ENCODE results near the gene EEIG1.

EEIG1 gene

DNA sequence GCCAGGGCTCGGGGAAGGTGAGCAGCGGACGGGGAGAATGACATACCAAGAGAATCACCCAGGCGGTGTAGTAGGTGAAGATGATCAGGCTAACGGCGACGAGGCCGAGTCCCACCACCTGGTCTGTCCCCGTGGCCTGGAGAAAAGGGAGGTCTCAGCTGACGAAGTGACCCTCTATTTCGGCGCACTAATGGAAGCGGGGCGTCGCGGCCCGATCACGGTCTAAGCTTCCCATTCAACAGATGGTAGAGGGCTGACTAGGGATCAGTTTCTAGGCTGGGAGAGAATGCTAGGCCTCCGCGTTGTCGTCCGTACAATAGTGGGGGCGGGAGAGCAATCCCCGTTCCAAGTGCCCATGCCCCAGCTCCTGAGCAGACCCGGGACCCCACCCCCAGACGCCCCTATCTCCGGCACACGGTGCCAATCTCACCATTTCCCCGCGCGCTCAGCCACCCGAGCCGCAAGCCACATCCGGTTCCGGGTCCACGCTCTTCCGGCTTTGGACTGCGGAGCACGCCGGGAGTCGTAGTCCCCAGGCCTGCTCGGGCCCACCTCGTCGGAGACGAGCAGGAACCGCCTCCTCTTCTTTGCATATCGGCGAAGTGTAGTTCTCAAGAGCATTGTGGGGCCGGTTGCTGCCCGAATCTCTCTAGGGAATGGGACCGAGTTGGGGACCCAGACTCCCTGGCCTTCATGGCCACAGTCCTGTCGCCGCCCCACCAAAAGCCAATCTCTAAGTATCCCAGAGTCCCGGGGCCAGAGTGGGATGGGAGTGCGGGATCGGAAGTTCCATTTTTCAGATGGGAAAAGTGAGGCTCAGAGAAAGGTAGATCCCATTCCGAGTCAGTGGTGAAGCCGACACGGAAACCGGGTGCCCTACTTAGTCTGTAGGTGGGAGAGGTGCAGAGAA, 43.1 kb downstream of the EEIG1 start, which contains the start of gene DPM2:
Gene DPM2, minus strand, starts transcription at position 467 of the 910 bp plus-strand sequence. Its CDS starts 34 bp downstream, at position 433.
- DNase-seq = peak; percentile 80

DNA sequence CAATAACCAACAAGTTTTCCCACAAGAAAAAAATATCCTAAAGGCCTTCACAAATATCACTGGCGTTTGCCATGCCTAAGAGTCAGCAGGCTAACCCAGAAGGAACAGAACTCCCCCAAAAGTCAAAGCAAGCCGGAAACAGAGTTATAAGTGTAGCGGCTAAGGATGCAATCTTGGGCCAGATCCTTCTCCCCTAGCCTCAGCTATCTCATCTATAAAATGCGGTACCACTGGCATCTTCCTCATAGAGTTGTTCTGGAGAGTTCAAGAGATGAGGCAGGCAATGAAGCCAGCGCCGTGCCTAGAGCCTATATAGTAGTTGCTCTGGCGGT, 43.8 kb downstream of the EEIG1 start:
- no peak for DNase-seq

GRCh38 chr9:127936347-127936852, 44.4 kb downstream of the EEIG1 start:
- no peak for DNase-seq

- no peak for DNase-seq
These were observed 45.0 kb downstream of the EEIG1 start for GRCh38 chr9:127935765-127936221.

- no peak for DNase-seq
These were observed 45.8 kb downstream of the EEIG1 start for GRCh38 chr9:127934986-127935385.

DNA sequence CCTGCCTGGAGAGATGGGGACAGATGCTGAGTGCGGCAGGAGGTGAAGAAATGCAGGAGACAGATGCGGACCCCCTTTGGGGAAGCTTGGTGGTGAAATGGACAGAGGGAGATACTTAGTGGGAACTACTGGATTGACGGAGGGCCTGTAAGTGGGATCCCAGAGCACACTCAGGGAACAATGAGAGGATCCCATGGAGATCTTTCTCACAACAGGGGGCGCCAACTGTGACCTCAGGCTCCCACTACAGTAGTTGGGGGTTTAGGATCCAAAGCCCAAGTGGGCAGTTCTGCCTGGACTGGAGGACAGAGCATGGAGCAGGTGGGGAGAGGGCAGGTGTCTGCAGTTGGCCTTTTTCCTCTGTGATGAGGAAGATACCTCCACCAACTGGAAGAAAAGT, 46.5 kb downstream of the EEIG1 start:
- no peak for DNase-seq

DNA sequence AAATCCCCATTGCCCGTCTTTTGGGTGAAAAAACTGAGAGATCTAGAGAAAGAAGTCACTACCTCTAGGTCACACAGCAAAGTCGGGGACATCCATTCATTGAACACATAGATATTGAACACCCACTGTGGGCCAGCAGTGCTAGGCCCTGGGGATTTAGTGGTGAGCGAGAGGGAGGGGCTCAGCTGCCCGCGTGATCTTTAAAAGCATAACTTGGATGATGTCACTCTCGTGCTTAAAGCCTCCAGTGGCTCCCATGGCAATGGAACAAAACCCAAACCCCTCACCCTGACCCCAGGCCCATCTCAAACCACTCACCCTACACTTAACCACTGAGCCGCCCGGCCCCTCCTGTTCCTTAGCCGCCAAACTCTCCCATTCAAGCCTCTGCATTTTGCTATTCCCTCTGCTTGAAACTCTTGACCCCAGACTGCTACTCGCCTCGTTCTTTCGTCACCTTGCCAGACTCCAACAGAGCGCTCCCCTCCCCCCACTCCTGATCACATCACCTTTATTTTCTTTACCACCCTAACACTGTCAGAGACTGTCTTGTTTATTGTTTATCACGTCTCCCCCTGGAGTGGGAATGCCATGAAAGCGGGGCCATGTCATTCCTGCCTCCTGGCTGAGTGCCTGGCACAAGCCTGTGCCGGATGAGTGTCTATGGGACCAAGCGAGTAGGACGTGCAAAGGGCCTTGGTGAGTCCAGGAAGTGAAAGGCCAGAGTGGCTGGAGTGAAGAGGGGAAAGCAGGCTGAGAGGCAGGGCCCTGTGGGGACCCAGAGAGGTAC, 49.5 kb downstream of the EEIG1 start:
- DNase-seq = peak; percentile 42
